Activated CD8-positive, alpha-beta memory T cell treated with anti-CD3 and anti-CD28 coated beads, Interleukin-2, amount 50 U/mL, for 48 hours (primary cell): ENCODE results near the gene MYBPC2.
"Not testable (repeated sequence)": the region's sequence is repeated elsewhere in the genome, so short reads cannot be mapped to it uniquely, and the experiment has no call there.

ENCODE experiments used
- DNase-seq: peaks from one replicate; pipeline ENCODE4 v3.0.0-alpha.2; 2020

MYBPC2 gene

DNA sequence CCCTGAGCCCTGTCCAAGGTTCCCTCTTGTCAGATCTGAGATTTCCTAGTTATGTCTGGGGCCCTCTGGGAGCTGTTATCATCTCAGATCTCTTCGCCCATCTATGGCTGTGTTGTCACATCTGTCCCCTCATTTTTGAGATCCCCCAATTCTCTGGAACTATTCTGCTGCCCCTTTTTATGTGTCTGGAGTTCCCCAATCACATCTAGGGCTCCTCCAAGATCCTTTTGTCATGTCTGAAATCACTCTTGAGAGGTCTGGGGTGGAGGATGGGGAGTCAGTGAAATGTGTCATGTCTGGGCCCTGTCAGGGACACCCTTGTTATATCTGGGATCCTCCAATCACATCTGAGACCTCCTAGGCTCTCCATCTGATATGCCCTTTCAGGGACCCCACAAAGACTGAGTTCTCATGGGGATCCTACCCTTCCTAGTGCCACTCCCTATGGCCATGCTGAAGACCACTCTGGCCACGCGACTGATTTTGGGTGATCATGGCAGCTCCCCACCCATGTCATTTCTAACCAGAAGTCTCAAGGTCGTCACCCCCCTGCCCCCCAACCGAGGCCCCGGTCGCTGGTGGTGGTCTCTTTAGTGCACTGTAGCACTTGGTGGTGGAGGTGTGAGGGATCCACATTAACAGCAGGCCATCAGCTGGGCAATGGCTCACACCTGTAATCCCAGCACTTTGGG, 3.8 kb upstream of the MYBPC2 start:
- no peak for DNase-seq

DNA sequence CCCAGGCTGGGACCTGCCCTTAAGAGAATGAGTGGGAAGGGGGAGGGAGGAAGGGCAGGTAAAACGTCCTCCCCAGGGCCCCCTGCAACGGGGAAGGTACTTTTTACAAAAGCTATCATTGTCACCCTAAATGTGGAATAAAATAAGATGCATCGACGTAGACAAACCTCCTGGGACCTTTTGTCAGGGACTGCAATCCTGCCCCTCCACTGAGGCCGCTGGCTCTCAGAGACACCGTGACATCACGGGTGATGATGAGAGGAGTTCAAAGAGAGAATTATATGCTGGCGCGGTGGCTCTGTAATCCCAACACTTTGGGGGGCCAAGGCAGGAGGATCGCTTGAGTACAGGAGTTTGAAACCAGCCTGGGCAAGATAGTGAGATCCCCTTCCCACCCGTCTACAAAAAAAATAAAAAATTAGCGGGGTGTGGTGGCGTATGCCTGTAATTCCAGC, 1.8 kb upstream of the MYBPC2 start:
- DNase-seq: no peak

DNA sequence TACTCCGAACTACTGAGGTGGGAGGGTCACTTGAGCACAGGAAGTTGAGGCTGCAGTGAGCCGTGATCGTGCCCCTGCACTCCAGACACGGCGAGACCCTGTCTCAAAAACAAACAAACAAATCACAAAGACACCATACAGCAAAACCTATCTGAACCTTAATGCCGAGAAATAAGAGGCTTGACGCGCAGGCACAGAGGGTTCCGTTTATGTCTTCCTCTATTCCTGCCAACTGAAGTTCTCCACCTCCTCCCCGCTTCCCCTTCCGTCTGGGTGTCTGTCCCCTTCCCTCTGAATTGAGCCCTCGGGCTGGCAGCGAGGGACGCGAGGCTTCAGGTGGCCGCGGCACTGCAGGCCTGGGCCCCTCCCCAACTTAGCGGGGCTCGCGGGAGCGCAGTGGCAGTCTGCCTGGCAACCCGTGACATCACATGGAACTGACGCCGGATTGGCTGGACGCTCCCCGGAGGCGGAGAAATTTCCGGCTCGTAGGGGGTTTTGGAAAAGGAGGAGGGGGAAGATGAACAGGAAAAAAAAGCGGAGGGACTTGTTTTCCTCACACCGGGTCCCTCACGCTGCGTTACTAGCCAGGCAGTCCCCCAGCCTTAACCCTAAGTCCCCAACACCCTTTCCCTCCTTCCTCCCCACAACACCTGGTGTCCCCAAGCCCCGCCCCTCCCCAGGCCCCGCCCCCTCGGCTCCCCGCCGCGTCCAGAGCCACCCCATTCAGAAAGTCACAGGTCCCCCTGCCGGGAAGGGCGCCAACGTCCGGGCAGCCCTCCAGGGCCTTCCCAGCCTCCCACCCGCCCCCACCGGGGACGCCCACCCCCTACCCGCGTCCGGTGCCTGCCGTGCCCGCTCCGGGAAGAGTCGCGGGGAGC, 1.1 kb upstream of the MYBPC2 start:
- peak; percentile 98 for DNase-seq

DNA sequence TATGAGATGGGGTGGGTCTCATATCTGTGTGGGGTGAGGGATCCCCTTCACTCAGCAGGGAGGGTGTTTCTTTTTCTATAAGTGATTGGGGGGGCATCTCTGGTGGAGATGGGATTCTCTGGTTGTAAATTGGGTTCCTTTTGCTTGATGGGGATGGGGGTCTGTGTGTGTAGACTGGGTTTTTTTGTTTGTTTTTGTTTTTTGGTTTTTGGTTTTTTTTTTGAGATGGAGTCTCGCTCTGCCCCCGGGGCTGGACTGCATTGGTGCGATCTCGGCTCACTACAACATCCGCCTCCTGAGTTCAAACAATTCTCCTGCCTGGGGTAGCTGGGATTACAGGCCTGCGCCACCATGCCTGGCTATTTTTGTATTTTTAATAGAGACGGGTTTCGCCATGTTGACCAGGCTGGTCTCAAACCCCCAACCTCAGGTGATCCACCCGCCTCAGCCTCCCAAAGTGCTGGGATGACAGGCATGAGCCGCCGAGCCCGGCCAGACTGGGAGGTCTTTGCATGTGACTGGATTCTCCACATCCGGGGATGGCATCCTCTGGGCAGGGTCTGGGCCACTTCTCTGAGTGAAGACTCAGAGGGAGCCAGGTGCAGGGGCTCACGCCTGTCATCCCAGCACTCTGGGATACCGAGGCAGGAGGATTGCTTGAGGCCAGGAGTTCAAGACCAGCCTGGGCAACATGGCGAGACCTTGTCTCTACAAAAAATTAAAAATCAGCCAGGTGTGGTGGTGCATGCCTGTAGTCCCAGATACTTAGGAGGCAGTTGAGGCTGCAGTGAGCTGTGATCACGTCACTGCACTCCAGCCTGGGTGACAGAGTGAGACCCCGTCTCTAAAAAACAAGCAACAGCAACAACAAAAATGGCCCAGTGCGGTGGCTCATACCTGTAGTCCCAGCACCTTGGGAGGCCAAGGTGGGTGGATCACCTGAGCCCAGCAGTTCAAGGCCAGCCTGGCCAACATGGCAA, 799 bp downstream of the MYBPC2 start:
- no peak for DNase-seq

DNA sequence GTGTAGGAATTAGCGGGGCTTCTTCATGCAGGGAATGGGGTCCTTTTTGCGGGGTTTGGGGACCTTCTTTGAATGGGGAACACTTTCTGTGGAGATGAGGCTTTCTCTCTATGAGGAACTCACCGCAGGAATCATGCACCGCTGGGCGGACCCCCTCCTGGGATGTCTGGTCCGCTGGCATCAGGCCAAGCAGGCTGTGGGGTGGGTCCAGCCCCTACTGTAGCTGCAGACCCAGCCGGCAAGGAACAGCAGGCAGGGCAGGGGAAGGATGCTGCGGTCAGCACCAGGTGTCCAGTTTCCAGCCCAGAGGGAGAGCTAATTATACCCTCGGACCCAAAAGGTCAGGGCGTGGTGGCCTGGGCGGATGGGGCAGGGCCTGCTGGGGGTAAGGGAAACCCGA, 1.8 kb downstream of the MYBPC2 start:
- DNase-seq: no peak

DNA sequence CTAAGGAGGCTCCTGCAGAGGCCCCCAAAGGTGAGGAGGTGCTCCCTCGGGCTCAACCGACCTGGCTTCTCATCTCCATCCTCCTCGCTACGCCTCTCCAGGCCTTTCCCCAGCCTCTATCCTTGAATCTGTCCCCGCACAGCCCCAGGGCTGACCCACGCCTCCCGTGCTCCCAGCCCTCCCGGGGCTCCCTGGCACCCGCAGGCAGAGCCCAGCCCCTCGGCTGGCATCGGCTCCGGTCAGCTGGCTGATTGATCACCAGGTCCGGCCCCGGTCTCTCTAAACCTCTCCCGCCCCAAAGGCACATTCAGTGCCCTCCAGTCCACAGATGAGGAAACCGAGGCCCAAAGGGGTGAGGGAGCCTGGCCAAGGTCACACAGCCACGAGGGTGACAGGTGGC, 2.5 kb downstream of the MYBPC2 start:
- DNase-seq: no peak

DNA sequence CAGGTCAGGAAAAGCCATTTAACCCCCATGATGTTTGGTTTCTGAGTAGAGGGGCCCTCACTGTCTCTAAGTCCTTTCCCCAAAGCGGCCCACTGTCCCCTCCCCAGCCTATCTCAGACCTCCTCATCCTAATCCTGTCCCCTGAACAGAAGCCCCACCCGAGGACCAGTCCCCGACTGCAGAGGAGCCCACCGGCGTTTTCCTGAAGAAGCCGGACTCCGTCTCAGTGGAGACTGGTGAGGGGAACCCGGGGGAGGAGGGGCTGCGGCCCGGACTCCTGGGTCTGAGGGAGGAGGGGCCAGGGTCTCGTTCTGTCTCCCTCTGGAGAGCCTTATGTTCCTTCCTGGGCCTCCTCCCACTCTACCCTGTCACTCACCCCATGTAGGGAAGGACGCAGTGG, 2.9 kb downstream of the MYBPC2 start:
- no peak for DNase-seq

DNA sequence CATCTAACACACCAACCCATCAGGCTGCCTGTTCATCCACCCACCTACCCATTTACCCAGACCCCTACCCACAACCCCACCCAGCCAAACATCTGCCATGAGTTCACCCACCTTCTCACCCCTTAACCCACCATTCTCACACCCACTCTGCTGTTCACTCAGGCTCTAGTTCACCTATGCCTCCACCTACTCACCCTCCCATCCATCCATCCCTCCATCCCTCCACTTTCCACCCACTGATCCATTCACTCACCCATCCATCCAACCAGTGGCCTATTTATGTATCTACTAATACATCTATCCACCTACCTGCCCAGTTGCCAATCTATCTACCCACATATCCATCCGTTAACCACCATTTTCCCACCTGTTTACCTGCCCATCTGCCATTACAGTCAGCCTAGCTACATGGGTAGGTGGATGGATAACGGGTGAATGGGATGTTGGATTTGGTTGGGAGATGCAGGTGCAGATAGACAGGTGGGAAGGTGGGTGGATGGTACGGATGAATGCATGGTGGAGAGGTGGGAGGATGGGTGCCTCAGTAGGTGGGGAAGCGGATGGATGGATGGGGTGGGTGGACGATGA, 5.3 kb downstream of the MYBPC2 start:
- no peak for DNase-seq

DNA sequence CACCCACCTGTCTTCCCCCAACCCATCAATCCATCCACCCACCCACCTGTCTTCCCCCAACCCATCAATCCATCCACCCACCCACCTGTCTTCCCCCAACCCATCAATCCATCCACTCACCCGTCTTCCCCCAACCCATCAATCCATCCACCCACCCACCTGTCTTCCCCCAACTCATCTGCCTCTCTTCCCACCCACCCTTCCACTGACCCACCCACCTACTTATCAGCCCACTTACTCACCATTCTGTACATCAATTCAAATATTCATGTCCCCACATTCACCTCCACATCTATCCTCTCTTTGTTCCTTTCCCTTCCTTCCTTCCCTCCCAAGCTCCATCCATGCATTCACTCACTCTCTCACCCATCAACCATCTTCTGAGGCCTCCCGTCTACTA, 6.4 kb downstream of the MYBPC2 start:
- DNase-seq: not testable (repeated sequence)

DNA sequence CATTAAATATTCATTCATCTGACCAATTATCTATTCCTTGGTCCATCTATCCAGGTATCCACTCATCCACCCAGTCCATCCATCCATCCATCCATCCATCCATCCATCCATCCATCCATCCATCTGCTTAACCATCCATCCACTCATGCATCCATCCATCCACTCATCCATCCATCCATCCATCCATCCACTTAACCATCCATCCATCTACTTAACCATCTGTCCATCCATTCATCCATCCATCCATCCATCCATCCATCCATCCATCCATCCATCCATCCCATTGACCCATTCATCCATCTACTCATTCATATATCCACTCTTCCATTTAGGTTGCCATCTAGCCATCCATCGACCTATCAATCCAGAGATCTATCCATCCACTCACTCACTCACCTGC, 11.4 kb downstream of the MYBPC2 start:
- no peak for DNase-seq

DNA sequence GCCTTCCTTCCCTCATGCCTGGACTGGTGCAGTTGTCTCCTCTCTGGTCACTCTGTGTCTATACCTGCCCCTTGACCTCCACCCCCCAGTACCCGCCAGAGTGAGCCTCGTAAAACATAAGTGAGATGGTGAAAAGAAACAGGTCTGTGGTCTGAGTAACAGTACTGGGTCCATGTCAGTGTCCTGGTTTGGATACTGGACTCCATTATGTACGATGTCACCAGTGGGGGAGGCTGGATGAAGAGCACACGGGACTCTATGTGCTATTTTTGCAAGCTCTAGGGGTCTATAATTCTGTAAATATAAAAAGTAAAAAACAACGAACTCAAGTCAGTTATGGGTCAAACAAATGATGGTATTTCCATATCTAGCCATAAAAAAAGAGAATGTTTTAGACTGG, 14.4 kb downstream of the MYBPC2 start:
- DNase-seq: no peak

DNA sequence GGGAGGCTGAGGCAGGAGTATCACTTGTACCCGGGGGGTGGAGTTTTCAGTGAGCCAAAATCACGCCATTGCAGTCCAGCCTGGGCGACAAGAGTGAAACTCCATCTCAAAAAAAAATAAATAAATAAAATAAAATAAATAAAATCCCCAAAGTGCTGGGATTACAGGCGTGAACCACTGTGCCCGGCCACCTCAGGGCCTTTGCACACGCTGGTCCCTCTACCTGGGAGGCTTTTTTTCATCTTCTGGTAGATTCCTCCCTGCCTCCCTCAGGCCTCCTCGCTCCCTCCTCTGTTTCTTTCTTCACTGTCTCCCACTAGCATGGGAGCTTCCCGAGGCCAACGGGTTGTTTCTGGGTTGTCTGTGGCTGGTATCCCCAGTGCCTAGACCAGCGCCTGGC, 15.1 kb downstream of the MYBPC2 start:
- no peak for DNase-seq

DNA sequence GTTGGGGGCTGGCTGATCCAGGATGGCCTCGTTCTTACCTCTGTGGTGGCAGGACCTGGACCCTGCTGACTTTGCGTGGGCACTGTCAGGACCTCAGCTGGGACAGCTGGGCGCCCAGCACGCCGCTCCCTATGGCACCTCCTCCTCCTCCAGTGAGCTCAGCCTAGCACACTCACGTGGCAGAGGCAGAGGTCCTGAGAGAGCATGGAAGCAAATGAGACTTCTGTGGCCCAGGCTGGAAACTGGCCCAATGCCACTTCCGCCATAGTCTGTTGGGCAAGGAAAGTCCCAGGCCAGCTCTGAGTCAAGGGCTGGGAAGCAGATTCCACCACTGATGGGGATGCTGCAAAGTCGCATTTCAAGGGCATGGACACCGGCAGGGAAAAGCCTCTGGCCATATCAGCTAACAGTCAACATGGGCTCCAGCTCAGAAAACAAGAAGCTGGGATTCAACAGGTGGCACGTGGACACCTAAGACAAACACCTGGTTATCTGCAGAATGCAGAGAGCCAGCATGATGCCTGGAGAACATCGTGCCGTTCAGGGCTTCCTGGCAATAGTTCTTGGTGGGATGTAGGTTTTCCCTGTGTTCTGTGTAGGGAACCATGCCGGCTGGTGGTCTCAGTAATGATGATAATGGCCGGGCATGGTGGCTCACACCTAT, 16.7 kb downstream of the MYBPC2 start:
- no peak for DNase-seq

DNA sequence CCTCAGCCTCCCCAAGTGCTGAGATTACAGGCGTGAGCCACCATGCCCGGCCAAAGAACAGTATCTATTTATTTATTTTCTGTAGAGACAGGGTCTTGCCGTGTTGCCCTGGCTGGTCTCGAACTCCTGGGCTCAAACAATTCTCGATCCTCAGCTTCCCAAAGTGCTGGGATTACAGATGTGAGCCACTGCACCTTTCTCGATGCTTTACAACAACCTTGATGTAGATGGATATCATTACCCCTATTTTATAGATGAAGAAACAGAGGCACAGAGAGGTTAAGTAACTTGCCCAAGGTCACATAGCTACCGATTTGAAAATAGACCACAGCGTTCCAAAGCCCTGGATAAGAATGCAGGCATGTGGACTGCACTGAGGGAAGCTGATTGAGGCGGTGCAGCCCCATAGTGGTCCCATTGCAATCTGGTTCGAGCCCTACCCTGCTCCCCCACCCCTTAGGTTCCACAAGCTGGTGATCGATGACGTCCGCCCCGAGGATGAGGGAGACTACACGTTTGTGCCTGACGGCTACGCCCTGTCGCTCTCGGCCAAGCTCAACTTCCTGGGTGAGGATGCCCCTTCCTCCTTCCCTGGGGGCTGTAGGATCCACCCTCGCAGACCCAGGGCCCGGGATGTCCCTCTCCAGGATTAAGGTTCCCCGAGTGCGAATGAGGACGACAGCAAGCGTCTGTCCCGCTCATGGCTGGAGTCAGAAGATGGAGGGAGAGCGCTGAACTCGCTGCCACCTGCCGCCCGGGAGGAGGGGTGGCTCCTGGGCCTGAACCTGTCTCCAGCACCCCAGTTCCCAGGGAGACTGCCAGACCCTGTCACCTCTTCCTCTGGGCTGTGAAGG, 17.9 kb downstream of the MYBPC2 start:
- DNase-seq: no peak

DNA sequence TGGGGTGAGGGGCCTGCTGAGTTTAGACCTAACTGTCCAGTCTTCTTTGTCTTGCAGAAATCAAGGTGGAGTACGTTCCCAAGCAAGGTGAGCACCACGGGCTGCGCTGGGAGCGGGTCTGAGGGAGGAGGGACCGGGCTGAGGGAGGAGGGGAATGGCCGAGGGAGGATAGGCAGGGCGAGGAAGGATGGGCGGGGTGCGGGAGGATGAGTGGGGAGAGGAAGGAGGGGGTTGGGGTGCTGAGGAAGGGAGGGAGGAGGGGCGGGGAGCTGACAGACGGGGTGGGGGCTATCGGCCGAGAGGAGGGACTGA, 18.5 kb downstream of the MYBPC2 start:
- DNase-seq: no peak

DNA sequence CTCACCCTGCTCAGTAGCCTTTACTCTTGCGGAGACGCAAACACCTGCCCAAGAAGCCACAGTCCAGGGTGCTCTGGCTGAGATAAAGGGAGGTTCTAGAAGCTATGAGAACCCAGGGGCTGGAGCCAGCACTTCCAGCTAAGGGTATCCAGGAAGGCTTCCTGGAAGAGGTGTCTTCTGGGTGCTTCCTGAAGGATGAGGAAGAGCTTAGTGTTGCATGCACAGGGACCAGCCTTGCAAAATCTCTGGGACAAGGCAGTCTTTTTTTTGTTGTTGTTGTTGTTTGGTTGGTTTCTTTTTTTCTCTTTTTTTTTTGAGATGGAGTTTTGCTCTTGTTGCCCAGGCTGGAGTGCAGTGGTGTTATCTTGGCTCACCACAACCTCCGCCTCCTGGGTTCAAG, 20.6 kb downstream of the MYBPC2 start:
- no peak for DNase-seq

DNA sequence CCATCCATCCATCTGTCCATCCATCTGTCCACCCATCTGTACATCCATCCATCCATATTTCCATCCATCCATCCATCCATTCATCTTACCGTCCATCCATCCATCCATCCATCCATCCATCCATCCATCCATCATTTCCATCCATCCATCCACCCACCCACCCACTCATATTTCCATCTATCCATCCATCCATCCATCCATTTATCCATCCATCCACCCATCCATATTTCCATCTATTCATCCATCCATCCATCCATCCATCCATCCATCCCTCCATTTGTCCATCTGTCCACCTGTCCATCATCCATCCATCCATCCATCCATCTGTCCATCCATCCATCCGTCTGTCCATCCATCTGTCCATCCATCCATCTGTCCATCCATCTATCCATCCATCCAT, 23.3 kb downstream of the MYBPC2 start:
- DNase-seq: no peak

DNA sequence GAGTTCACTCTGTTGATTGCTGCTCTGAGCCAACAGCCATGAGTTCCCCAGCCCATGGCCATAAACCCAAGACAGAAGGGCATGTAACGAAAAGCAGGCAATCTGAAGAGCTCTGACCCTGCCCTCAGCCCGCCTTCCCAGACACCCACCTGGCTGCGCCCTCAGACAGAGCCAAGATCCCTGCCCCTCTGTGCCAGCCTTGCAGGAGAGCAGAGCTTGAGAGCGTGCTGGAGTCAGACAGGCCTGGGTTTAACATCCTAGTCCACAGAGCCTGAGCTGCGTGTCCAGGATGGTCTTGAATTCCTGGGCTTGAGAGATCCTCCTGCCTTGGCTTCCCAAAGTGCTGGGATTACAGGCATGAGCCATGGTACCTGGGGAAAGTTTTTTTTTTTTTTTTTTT, 24.6 kb downstream of the MYBPC2 start:
- no peak for DNase-seq

DNA sequence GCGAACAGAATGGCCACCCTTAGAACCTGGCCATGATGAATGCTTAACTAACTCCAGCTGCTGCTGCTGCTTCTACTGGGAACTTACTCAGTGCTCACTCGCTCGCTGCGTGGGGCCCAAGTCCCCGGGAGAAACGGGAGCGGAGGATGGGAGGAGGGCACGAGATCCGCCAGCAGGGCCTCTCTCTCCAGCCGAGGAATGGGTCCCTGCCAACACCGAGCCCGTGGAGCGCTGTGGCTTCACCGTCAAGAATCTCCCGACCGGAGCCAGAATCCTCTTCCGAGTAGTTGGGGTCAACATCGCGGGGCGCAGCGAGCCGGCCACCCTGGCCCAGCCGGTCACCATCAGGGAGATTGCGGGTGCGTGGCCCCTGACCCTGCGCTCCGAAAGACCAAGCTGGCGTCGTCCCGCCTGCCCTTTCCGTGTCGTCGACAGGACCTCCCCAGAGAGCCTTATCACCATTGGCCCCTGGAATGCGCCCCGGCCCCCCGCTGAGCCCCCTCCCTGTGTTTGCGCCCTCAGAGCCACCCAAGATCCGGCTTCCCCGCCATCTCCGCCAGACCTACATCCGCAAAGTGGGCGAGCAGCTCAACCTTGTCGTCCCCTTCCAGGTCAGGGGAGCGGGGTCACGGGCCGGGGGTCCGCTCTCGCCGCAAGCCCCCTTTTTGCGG, 25.8 kb downstream of the MYBPC2 start:
- DNase-seq: no peak

DNA sequence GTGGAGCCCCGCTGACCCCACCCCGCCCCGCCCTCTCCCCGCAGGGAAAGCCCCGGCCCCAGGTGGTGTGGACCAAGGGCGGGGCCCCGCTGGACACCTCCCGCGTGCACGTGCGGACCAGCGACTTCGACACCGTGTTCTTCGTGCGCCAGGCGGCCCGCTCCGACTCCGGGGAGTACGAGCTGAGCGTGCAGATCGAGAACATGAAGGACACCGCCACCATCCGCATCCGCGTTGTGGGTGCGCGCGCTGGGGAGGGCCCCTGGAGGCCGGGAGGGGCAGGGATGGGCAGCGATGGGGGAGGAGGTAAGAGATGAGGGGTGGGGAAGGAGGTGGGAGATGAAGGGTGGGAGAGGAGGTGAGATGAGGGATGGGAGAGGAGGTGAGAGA, 26.4 kb downstream of the MYBPC2 start:
- DNase-seq: no peak

DNA sequence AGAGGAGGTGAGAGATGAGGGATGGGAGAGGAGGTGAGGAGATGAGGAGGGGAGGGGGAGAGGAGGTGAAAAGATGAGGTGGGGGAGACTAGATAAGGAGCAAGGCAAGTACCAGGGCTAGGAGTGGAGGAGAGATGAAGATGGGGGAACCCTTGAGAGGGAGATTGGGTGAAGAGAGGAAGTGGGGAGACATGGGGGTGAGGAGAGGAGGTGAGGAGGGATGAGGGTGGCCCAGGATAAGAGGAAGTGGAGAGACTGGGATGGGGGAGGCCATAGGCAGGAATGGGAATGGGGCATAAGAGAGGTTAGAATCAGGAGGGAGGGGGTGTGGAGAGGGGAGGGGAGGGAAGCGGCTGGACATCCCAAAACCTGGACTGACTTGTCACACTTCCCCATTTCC, 26.9 kb downstream of the MYBPC2 start:
- DNase-seq: no peak
